SK-N-SH (cell line): ENCODE data around the gene SYNPR.

Source experiments
- CHD2 ChIP-seq: fragments of 150-350 bp; IDR thresholded peaks from 2 replicates; pipeline ENCODE4 v1.6.1; 2018; ENCODE audit warnings: low read length; ENCODE audit not compliant: partially characterized antibody
- FOXJ3 ChIP-seq: sonication (generic); formaldehyde crosslinking; IDR thresholded peaks from 2 replicates; pipeline ENCODE4 v1.5.1; 2020; ENCODE audit warnings: mild to moderate bottlenecking, missing genetic modification reagents
- POLR2AphosphoS5 ChIP-seq: IDR thresholded peaks from 2 replicates; pipeline ENCODE4 v1.6.1; 2012; ENCODE audit warnings: low read depth, low read length
- RAD21 ChIP-seq: IDR thresholded peaks from 2 replicates; pipeline ENCODE4 v1.6.1; 2012; ENCODE audit warnings: mild to moderate bottlenecking, low read length
- TF ChIP-seq, protein P1 (sequence below): fragments of 200-600 bp; sonication (generic); IDR thresholded peaks from 2 replicates; pipeline ENCODE4 v1.6.1; 2017; ENCODE audit warnings: antibody characterized with exemption, mild to moderate bottlenecking, moderate library complexity

DNA sequence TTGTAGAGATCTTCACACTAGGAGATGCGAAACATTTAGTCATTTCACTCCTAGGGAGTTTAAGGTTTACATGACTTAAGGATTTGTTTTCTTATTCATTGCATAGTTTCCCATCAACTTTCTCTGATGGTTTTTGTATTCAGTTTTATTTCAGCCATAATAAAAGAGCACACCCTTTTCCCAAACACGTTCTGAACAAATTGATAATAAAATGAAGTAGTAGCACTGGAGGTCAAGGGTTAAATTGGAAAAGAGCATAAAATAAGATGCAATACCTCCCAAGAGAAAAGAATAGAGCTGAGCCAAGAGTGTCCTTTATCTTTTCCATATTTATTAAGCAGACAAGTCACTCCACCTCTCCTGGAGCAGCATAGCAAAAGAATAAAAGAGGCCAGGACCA lies 104.9 kb downstream of the SYNPR start:
- TF ChIP-seq FOXJ3 (CRISPR knock-in tag) (no peak), RAD21 (no peak), CHD2 (no peak), POLR2AphosphoS5 (no peak)
- TF ChIP-seq, protein P1, sequence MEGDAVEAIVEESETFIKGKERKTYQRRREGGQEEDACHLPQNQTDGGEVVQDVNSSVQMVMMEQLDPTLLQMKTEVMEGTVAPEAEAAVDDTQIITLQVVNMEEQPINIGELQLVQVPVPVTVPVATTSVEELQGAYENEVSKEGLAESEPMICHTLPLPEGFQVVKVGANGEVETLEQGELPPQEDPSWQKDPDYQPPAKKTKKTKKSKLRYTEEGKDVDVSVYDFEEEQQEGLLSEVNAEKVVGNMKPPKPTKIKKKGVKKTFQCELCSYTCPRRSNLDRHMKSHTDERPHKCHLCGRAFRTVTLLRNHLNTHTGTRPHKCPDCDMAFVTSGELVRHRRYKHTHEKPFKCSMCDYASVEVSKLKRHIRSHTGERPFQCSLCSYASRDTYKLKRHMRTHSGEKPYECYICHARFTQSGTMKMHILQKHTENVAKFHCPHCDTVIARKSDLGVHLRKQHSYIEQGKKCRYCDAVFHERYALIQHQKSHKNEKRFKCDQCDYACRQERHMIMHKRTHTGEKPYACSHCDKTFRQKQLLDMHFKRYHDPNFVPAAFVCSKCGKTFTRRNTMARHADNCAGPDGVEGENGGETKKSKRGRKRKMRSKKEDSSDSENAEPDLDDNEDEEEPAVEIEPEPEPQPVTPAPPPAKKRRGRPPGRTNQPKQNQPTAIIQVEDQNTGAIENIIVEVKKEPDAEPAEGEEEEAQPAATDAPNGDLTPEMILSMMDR = no peak
